ENCODE results near the gene ZNF263.

Gene ZNF263

GRCh38 chr16:3305109-3306068 is 22.1 kb downstream of the ZNF263 start, which contains the start of the genes TIGD7 and ZNF75A (continued):
- TF ChIP-seq, protein P1, sequence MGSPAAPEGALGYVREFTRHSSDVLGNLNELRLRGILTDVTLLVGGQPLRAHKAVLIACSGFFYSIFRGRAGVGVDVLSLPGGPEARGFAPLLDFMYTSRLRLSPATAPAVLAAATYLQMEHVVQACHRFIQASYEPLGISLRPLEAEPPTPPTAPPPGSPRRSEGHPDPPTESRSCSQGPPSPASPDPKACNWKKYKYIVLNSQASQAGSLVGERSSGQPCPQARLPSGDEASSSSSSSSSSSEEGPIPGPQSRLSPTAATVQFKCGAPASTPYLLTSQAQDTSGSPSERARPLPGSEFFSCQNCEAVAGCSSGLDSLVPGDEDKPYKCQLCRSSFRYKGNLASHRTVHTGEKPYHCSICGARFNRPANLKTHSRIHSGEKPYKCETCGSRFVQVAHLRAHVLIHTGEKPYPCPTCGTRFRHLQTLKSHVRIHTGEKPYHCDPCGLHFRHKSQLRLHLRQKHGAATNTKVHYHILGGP (tag by site-specific recombination; IDR thresholded peaks at IDR 0.05) = no peak
- TF ChIP-seq, protein P2, sequence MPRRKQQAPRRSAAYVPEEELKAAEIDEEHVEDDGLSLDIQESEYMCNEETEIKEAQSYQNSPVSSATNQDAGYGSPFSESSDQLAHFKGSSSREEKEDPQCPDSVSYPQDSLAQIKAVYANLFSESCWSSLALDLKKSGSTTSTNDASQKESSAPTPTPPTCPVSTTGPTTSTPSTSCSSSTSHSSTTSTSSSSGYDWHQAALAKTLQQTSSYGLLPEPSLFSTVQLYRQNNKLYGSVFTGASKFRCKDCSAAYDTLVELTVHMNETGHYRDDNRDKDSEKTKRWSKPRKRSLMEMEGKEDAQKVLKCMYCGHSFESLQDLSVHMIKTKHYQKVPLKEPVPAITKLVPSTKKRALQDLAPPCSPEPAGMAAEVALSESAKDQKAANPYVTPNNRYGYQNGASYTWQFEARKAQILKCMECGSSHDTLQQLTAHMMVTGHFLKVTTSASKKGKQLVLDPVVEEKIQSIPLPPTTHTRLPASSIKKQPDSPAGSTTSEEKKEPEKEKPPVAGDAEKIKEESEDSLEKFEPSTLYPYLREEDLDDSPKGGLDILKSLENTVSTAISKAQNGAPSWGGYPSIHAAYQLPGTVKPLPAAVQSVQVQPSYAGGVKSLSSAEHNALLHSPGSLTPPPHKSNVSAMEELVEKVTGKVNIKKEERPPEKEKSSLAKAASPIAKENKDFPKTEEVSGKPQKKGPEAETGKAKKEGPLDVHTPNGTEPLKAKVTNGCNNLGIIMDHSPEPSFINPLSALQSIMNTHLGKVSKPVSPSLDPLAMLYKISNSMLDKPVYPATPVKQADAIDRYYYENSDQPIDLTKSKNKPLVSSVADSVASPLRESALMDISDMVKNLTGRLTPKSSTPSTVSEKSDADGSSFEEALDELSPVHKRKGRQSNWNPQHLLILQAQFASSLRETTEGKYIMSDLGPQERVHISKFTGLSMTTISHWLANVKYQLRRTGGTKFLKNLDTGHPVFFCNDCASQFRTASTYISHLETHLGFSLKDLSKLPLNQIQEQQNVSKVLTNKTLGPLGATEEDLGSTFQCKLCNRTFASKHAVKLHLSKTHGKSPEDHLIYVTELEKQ (tag by site-specific recombination; IDR thresholded peaks at IDR 0.05; ENCODE audit: borderline replicate concordance) = no peak
- TF ChIP-seq ZNF704 (tag by site-specific recombination; IDR thresholded peaks at IDR 0.05) = no peak
- TF ChIP-seq ZNF350 (tag by site-specific recombination; IDR thresholded peaks at IDR 0.05) = no peak
- no peak for TF ChIP-seq ZNF707 (tag by site-specific recombination; IDR thresholded peaks at IDR 0.05)
- peak; percentile 49; the same call in 1 of the 2 replicates for TF ChIP-seq PRDM4 (tag by site-specific recombination; IDR thresholded peaks at IDR 0.05)
- TF ChIP-seq ZNF24 (tag by site-specific recombination; IDR thresholded peaks at IDR 0.05) = 0 out of 2 replicates have a peak, but pooled peaks have one; percentile 7
- TF ChIP-seq ZSCAN30 (tag by site-specific recombination; IDR thresholded peaks at IDR 0.05) = peak; percentile 85
- TF ChIP-seq ZNF529 (tag by site-specific recombination; IDR thresholded peaks at IDR 0.05; ENCODE audit: insufficient replicate concordance) = no peak
- peak; percentile 34; the same call in 1 of the 2 replicates for TF ChIP-seq ZSCAN5A (tag by site-specific recombination; IDR thresholded peaks at IDR 0.05)
- no peak for TF ChIP-seq ZNF239 (tag by site-specific recombination; IDR thresholded peaks at IDR 0.05)
- no peak for TF ChIP-seq HOXD13 (CRISPR knock-in tag; IDR thresholded peaks at IDR 0.05; ENCODE audit: borderline replicate concordance)
- TF ChIP-seq ZNF214 (tag by site-specific recombination; IDR thresholded peaks at IDR 0.05; ENCODE audit: borderline replicate concordance) = no peak
- no peak for TF ChIP-seq ZBTB7A (tag by site-specific recombination; IDR thresholded peaks at IDR 0.05; ENCODE audit: low read depth)
- TF ChIP-seq ZBTB10 (tag by site-specific recombination; IDR thresholded peaks at IDR 0.05) = no peak
- no peak for TF ChIP-seq ZNF366 (tag by site-specific recombination; conservative IDR thresholded peaks at IDR 0.05)
- TF ChIP-seq ZNF223 (tag by site-specific recombination; IDR thresholded peaks at IDR 0.05) = 0 out of 2 replicates have a peak, but pooled peaks have one; percentile 50
- TF ChIP-seq HIC1 (tag by site-specific recombination; IDR thresholded peaks at IDR 0.05) = peak; percentile 47; the same call in 1 of the 2 replicates
- peak; percentile 95 for TF ChIP-seq YY2 (tag by site-specific recombination; IDR thresholded peaks at IDR 0.05)
- no peak for TF ChIP-seq ZNF473 (tag by site-specific recombination; IDR thresholded peaks at IDR 0.05)
- TF ChIP-seq, protein P3, sequence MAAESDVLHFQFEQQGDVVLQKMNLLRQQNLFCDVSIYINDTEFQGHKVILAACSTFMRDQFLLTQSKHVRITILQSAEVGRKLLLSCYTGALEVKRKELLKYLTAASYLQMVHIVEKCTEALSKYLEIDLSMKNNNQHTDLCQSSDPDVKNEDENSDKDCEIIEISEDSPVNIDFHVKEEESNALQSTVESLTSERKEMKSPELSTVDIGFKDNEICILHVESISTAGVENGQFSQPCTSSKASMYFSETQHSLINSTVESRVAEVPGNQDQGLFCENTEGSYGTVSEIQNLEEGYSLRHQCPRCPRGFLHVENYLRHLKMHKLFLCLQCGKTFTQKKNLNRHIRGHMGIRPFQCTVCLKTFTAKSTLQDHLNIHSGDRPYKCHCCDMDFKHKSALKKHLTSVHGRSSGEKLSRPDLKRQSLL (tag by site-specific recombination; IDR thresholded peaks at IDR 0.05) = peak; percentile 97

Data from HEK293 (cell line).